ENCODE data around the gene MYH11. TPM values are rescaled to one million over a fixed set of nuclear protein-coding genes. Genes with fewer than 3 reads are reported as not detected.

Gene MYH11
- total RNA-seq, 1 experiment from 2014 or later = not detected

DNA sequence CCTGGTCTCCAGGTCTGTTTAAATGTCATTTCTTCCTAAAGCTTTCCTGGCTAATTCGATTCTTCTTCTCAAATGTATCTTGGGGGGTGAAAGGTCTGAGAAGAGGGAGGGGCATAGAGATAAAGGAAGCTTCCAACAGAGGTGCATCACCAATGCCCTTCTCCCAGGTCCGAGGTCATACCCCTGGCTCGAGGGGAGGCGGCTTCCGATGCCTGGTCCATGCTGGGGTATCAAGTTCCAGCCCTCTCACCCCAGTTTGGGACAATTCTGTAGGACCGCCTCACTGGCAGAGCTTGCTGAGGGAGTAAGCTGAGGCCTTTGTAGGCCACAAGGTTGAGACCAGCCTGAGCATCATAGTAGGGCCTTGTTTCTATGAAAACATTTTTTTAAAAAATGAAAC is 41.8 kb upstream of the MYH11 start:
- no peaks in the 10 kb centered on the region for H3K9me3 Mint-ChIP-seq (ENCODE audit: unreplicated experiment)
- Histone ChIP-seq H3K36me3 (ENCODE audit: control insufficient read depth, insufficient read depth, low read length) (no peaks in the 10 kb centered on the region), H3K4me3 (ENCODE audit: low read depth, low read length) (no peak overlapping the region), H3K4me1 (peaks cover 9% of the 10 kb centered on the region), H3K9me3 (no peaks in the 10 kb centered on the region), H3K27me3 (replicated peaks; ENCODE audit: control insufficient read depth, insufficient read depth, low read length) (no peaks in the 10 kb centered on the region)
- BruUV-seq (replicated peaks) = no TSS peak
- H3K4me3 Mint-ChIP-seq (ENCODE audit: unreplicated experiment) = no peak overlapping the region
- H3K36me3 Mint-ChIP-seq (ENCODE audit: insufficient read depth, unreplicated experiment) = no peaks in the 10 kb centered on the region
- no peak for DNase-seq
- CTCF ChIA-PET = interaction anchor here (1.1 kb wide), 1 partner anchor 10 kb away, joined by 4 read pairs; the partner anchor contains the start of gene CEP20
- TF ChIP-seq, protein P1, sequence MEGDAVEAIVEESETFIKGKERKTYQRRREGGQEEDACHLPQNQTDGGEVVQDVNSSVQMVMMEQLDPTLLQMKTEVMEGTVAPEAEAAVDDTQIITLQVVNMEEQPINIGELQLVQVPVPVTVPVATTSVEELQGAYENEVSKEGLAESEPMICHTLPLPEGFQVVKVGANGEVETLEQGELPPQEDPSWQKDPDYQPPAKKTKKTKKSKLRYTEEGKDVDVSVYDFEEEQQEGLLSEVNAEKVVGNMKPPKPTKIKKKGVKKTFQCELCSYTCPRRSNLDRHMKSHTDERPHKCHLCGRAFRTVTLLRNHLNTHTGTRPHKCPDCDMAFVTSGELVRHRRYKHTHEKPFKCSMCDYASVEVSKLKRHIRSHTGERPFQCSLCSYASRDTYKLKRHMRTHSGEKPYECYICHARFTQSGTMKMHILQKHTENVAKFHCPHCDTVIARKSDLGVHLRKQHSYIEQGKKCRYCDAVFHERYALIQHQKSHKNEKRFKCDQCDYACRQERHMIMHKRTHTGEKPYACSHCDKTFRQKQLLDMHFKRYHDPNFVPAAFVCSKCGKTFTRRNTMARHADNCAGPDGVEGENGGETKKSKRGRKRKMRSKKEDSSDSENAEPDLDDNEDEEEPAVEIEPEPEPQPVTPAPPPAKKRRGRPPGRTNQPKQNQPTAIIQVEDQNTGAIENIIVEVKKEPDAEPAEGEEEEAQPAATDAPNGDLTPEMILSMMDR (IDR thresholded peaks at IDR 0.05; ENCODE audit: insufficient read depth in 1 of 2, low read depth in 1 of 2, low read length in 1 of 2, severe bottlenecking in 1 of 2, unreplicated experiment in 1 of 2) = no peak
- intact Hi-C loops (cut with micrococcal nuclease; ENCODE audit: unreplicated experiment) = no loop called here
- H3K27me3 Mint-ChIP-seq (ENCODE audit: insufficient read depth, unreplicated experiment) = no peaks in the 10 kb centered on the region
- POLR2A ChIA-PET = no interaction called here
- H3K27ac Mint-ChIP-seq (ENCODE audit: unreplicated experiment) = no peak overlapping the region
- H3K4me1 Mint-ChIP-seq (ENCODE audit: low read depth, unreplicated experiment) = no peaks in the 10 kb centered on the region

DNA sequence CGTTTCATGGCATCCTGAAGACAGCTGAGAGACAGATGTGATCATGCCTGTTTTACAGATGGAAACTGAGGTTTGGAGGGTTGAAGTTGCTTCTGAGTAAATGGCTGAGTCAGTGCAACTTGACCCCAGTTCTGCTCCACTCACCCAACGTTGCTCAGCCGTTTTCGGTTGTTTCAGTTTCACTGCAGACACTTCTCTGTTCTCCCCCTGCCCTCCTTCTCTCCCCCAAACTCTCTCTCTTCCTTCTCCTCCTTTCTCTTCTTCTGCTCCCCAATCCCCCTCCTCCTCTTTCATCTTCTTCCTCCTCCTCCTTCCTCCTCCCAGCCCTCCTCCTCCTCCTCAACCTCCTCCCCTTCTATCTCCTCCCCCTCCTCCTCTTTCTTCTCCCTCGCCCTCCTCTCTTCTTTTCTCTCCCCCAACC is 41.0 kb upstream of the MYH11 start:
- BruUV-seq (replicated peaks) = no TSS peak
- Mint-ChIP-seq H3K36me3 (ENCODE audit: insufficient read depth, unreplicated experiment) (no peaks in the 10 kb centered on the region), H3K4me3 (ENCODE audit: unreplicated experiment) (no peak overlapping the region), H3K9me3 (ENCODE audit: unreplicated experiment) (no peaks in the 10 kb centered on the region), H3K4me1 (ENCODE audit: low read depth, unreplicated experiment) (no peaks in the 10 kb centered on the region), H3K27ac (ENCODE audit: unreplicated experiment) (no peak overlapping the region), H3K27me3 (ENCODE audit: insufficient read depth, unreplicated experiment) (no peaks in the 10 kb centered on the region)
- ChIA-PET POLR2A (interaction anchor here (0.6 kb wide), 1 partner anchor 18 kb away, joined by 3 read pairs; no protein-coding TSS in a partner anchor), CTCF (no interaction called here)
- DNase-seq = no peak
- Histone ChIP-seq H3K27me3 (replicated peaks; ENCODE audit: control insufficient read depth, insufficient read depth, low read length) (no peaks in the 10 kb centered on the region), H3K36me3 (ENCODE audit: control insufficient read depth, insufficient read depth, low read length) (no peaks in the 10 kb centered on the region), H3K4me1 (peaks cover 9% of the 10 kb centered on the region), H3K4me3 (ENCODE audit: low read depth, low read length) (no peak overlapping the region), H3K9me3 (no peaks in the 10 kb centered on the region)
- intact Hi-C loops (cut with micrococcal nuclease; ENCODE audit: unreplicated experiment) = no loop called here
- TF ChIP-seq, protein P1 (IDR thresholded peaks at IDR 0.05; ENCODE audit: insufficient read depth in 1 of 2, low read depth in 1 of 2, low read length in 1 of 2, severe bottlenecking in 1 of 2, unreplicated experiment in 1 of 2) = no peak

DNA sequence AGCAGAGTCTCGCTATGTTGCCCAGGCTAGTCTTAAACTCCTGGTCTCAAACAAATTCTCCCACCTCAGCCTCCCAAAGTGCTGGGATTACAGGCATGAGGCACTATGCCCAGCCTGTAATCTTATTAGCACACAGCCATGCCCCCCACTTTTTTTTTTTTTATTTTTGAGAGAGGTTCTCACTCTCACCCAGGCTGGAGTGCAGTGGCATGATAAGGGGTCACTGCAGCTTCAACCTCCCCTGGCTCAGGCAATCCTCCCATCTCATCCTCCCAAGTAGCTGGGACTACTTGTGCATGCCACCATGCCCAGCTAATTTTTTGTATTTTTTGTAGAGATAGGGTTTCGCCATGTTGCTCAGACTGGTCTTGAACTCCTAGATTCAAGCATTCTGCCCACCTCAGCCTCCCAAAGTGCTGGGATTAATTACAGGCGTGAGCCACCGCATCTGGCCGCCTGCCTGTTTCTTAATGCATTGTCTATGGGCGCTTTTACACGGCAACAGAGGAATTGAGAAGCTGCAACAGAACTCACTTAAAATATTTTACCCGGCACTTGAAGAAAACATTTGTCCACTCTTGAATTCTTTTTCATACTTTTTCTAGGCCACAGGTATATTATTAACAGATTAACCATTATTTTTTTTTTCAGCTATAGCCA is 40.4 kb upstream of the MYH11 start:
- Mint-ChIP-seq H3K36me3 (ENCODE audit: insufficient read depth, unreplicated experiment) (no peaks in the 10 kb centered on the region), H3K27ac (ENCODE audit: unreplicated experiment) (no peak overlapping the region), H3K27me3 (ENCODE audit: insufficient read depth, unreplicated experiment) (no peaks in the 10 kb centered on the region), H3K9me3 (ENCODE audit: unreplicated experiment) (no peaks in the 10 kb centered on the region), H3K4me3 (ENCODE audit: unreplicated experiment) (no peak overlapping the region), H3K4me1 (ENCODE audit: low read depth, unreplicated experiment) (no peaks in the 10 kb centered on the region)
- intact Hi-C loops (cut with micrococcal nuclease; ENCODE audit: unreplicated experiment) = no loop called here
- CTCF ChIA-PET = no interaction called here
- no TSS peak for BruUV-seq (replicated peaks)
- POLR2A ChIA-PET = no interaction called here
- no peak overlapping the region for H3K4me3 ChIP-seq (ENCODE audit: low read depth, low read length)
- H3K9me3 ChIP-seq = no peaks in the 10 kb centered on the region
- no peaks in the 10 kb centered on the region for H3K27me3 ChIP-seq (replicated peaks; ENCODE audit: control insufficient read depth, insufficient read depth, low read length)
- H3K4me1 ChIP-seq = peaks cover 9% of the 10 kb centered on the region
- TF ChIP-seq, protein P1 (IDR thresholded peaks at IDR 0.05; ENCODE audit: insufficient read depth in 1 of 2, low read depth in 1 of 2, low read length in 1 of 2, severe bottlenecking in 1 of 2, unreplicated experiment in 1 of 2) = no peak
- no peak for DNase-seq
- H3K36me3 ChIP-seq (ENCODE audit: control insufficient read depth, insufficient read depth, low read length) = no peaks in the 10 kb centered on the region

Data from Caco-2 (cell line).